ENCODE measurements around the gene KANSL1.

- no peak for TF ChIP-seq EZH2 (IDR thresholded peaks at IDR 0.05; ENCODE audit: borderline replicate concordance, low read length)
- TF ChIP-seq CTCF (conservative IDR thresholded peaks at IDR 0.05 in 1 of 2, IDR thresholded peaks at IDR 0.05 in 1 of 2; ENCODE audit: extremely low read depth in 1 of 2, insufficient read depth in 1 of 2, low read depth in 1 of 2, low read length in 2 of 2): no peak
Observed at GRCh38 chr17:46166692-46167249, 26.5 kb downstream of the KANSL1 start.
